Kidney tubule cell (primary cell): Measurements from ENCODE around the gene LRP11.
A peak's percentile ranks its signal among the peaks of the same experiment; 100 is the strongest.
"Not testable (repeated sequence)": the region's sequence is repeated elsewhere in the genome, so short reads cannot be mapped to it uniquely, and the experiment has no call there.

Experiments used
- DNase-seq: peaks from one replicate; pipeline ENCODE4 v3.0.0-alpha.2; 2018; ENCODE audit warnings: low spot score

The LRP11 gene, protein sequence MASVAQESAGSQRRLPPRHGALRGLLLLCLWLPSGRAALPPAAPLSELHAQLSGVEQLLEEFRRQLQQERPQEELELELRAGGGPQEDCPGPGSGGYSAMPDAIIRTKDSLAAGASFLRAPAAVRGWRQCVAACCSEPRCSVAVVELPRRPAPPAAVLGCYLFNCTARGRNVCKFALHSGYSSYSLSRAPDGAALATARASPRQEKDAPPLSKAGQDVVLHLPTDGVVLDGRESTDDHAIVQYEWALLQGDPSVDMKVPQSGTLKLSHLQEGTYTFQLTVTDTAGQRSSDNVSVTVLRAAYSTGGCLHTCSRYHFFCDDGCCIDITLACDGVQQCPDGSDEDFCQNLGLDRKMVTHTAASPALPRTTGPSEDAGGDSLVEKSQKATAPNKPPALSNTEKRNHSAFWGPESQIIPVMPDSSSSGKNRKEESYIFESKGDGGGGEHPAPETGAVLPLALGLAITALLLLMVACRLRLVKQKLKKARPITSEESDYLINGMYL

DNA sequence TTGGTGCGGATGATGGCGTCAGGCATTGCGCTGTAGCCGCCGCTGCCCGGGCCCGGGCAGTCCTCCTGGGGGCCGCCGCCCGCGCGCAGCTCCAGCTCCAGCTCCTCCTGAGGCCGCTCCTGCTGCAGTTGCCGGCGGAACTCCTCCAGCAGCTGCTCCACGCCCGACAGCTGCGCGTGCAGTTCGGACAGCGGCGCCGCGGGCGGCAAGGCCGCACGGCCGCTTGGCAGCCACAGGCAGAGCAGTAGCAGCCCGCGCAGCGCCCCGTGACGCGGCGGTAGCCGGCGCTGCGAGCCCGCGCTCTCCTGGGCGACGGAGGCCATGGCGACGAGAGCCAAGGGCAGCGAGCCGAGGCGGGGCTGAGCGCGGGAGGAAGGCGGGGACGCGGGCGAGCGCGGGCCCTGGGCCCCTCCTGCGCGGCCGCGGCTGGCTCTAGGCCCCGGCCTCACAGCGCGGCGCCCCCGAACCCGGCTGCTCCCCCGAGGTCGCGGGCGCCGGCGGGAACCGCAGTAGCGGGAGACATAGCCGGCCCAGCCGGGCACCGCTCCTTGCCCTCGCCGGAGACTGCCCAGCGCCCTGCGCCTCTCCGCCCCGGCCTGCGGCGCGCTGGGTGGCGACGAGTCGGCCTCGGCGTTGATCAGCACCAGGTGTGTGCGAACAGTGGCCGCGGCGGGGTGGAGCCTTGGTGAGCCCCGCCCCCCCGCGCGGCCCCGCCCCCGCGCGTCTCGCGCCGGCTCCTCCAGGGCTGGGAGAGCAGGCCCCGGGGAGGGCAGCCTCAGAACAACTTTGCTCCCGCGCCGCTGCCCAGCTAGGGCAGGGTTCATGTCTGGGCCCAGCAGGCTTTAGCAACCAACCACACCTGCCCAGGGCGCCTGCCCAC is at the start of gene LRP11:
TSS of gene LRP11 (minus strand) at position 662 of the 880 bp plus-strand sequence. CDS start at position 323, 339 bp downstream.
- DNase-seq: peak; percentile 92

GRCh38 chr6:149913540-149914240 is 49.5 kb upstream of the LRP11 start:
- no peak for DNase-seq

- no peak for DNase-seq
Observed at GRCh38 chr6:149913085-149913484, 48.9 kb upstream of the LRP11 start.

GRCh38 chr6:149912680-149913079 is 48.5 kb upstream of the LRP11 start:
- DNase-seq: not testable (repeated sequence)

DNA sequence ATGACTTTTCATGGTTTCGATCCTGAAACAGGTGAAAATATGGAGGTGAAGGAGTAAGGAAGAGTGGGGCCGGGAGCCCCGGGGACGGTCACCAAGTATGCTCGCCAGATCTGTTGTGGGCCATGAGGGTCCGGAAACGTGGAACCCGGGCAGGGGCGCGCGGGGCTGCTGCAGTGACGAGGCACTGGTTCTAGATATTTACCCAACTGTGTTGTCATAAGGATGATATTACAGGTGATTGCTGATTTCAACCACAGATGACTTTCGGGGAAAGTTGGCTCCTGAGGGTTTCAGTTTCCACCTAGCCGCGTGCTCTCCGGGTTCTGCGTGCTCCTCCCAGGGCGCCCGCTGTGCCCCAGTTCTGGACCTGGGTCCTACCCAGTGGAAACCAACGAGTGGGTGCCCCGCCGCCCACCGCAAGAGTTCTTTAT is 46.6 kb upstream of the LRP11 start:
- no peak for DNase-seq

DNA sequence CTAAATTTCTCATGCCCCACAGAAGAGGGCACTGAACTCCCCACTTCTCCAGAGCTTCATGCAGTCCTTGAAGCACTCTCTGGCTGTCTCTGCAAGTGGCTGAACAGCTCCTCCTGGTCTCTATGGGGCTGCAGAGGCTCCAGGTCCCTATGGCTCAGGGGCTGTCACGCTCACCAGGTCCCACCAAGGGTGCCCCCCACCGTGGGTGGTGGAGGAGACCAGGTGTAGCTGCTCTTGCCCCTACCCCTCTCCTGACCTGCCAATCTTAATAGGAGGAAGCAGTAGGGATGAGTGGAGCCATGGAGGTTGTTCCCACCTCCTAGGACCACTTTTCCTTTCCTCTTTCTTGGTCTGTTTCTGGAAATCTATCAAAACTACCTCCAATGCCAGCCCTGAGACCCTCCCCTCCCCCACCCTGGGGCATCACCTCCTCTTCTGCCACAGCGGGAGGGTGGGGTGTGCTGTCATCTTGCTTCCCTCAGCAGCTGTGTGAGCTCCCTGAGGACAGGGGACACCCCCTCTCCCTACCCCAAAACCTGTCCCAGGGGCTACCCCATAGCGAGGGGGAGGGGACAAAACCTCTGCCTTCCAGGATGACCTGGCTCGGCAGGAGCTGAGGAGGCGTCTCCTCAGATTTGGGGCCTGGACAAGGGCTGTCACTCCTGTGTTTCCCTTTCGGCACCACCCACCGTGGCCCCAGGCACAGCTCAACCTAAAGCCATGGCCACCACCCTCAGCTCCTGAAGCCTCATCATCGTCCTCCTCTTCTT is 45.7 kb upstream of the LRP11 start:
- DNase-seq: no peak

- not testable (repeated sequence) for DNase-seq
Observed at GRCh38 chr6:149908480-149908879, 44.3 kb upstream of the LRP11 start.

- DNase-seq: no peak
Observed at GRCh38 chr6:149907317-149907716, 43.2 kb upstream of the LRP11 start.

DNA sequence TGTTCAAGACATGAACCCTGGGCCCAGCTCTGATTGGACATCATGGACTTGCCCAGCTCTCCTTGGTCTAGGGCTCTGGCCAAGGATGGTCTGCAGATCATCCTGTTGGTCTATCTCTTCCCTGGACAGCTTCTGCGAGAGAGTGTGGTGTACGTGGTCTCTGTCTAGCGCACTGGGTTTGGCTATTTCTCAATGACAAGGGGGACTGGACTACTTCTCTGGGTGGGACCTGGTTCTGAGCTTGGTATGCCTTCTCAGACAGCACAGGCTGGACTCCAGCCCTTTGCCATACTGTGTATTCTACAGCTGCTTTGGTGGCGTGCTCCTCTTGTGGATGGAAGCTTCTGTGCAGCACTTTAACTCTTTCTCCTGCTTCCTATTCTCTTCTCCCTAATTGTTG is 42.2 kb upstream of the LRP11 start:
- DNase-seq: no peak

- no peak for DNase-seq
Observed at GRCh38 chr6:149905911-149906371, 41.8 kb upstream of the LRP11 start.

DNA sequence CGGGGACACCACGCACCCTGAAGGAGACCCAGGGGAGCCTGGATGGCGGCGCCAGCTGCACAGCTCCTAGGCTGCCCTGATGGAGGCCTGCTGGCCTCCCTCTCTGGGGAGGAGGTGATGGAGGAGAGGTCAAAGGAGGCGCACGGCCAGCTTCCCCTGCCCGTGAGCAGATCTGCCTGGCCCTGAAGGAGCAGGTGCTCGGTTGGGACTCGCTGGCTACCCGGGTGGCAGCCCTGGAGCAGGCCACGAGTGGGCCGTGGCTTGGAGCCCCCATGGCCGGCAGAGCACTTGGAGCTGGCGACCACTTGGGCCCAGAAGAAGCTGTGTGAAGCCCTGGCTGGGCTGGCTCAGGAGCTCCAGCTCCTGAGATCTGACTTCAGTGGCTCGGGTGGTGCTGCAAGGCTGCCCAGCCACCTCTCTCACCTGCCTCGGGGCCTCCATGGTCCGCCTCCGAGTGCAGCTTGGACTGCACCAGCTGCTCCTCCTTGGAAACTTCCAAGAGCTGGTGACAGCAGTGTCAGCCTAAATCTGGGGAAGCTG is 41.3 kb upstream of the LRP11 start:
- DNase-seq: no peak

GRCh38 chr6:149904661-149905370 is 40.7 kb upstream of the LRP11 start:
- DNase-seq: no peak

GRCh38 chr6:149903938-149904611 is 39.9 kb upstream of the LRP11 start:
- DNase-seq: no peak

DNA sequence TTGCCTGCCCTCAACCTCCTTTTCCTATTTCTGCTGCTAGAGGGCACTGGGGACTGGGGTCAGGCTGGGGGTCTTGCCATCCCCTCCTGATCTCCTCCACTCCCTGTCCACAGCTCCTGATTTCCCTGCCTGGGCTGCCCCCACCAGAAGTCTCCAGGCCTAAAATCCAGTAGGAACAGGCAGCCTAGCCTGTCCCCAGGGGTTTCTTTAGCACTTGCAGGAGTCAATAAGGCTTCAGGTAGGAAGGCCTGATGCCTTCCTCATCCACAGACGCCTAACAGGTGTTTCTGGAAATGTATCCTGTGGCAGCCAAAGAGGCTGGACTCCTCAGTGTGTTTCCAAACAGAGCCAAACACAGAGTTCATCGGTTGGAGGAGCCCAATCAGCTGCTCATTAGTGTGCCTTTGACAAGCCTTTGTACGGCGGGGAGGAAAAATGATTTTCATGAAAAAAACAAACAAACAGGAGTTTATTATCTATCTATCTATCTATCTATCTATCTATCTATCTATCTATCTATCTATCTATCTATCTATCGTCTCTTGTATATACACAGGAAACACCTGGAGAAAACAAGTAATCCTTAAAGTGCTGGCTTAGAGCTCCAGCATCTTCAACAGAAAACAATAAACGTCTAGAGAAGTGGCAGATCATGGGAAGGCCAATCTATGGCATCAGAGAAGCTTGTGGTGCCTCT is 37.4 kb upstream of the LRP11 start:
- no peak for DNase-seq

- no peak for DNase-seq
Observed at GRCh38 chr6:149900620-149901443, 36.7 kb upstream of the LRP11 start.

- DNase-seq: no peak
Observed at GRCh38 chr6:149899926-149900619, 35.9 kb upstream of the LRP11 start.

- no peak for DNase-seq
Observed at GRCh38 chr6:149899486-149899885, 35.3 kb upstream of the LRP11 start.

GRCh38 chr6:149898966-149899365 is 34.8 kb upstream of the LRP11 start:
- no peak for DNase-seq
